Measurements from ENCODE around the gene ZDHHC14. TPM values are rescaled to one million over a fixed set of nuclear protein-coding genes. Genes with fewer than 3 reads are reported as not detected.
"Not testable (repeated sequence)": the region's sequence is repeated elsewhere in the genome, so short reads cannot be mapped to it uniquely, and the experiment has no call there.

ZDHHC14 gene
- total RNA-seq, 1 experiment from 2014 or later, result 3.2 TPM

DNA sequence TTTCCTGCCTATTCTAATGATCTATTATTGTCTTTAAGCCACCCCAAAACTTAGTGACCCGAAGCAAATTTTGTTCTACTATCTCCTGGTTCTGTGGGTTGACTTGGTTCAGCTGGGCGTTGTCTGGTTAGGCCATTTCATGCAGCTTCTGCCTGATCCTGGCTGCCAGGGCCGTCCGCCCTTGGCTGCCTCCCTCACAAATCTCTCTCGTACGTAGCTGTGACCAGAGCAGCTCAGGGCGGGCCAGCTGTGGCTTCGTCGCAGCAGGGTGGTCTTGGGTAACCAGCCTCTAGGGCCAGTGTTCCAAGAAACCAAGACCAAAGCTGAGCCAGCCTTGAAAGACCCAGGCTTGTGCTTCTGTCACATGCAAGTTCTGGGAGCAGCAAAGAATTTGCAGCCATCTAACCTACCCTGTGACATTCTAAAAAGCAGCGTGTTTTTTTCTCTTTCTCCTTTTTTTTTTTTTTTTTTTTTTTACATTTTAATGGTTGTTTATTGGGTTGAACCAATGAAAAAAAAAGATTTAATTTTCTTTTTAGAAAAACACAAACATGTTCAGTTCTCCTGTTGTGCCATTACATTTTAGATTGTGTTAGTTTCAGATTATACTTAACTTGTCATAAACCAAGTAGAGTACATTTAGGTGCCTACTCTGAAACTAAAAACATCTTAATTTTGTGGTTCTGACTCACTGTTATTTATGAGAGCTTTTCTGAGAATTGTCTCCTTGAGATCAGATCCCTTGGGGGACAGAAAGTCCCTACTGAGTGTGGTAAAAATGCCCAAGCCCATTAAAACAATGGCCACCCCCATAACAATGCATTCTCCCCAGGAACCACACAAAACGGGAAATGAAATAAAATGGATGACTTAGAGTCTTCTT lies 83.9 kb downstream of the ZDHHC14 start:
- peak; percentile 78 for DNase-seq (ENCODE audit: low spot score)
- Histone ChIP-seq H3K4me3 (ENCODE audit: low read depth, low read length, poor library complexity, severe bottlenecking) (no peak overlapping the region), H3K27ac (ENCODE audit: low read depth, low read length, poor library complexity, severe bottlenecking) (no peak overlapping the region), H3K9me3 (ENCODE audit: low read depth, low read length, poor library complexity, severe bottlenecking) (no peaks in the 10 kb centered on the region), H3K4me1 (ENCODE audit: insufficient read depth, low read length, poor library complexity, severe bottlenecking) (peaks cover 5% of the 10 kb centered on the region), H3K36me3 (ENCODE audit: insufficient read depth, low read length, poor library complexity, severe bottlenecking) (no peaks in the 10 kb centered on the region), H3K27me3 (replicated peaks; ENCODE audit: insufficient read depth, low read depth, low read length, poor library complexity) (no peaks in the 10 kb centered on the region)
- POLR2A ChIA-PET (ENCODE audit: low non-redundant PET), result no interaction called here
- CTCF ChIA-PET, result interaction anchor here (0.7 kb wide), 1 partner anchor 149 kb away, joined by 3 read pairs; no protein-coding TSS in a partner anchor
- intact Hi-C loops (cut with micrococcal nuclease; ENCODE audit: unreplicated experiment), result no loop called here
- no TSS peak for BruUV-seq (replicated peaks)
- TF ChIP-seq, protein P1, sequence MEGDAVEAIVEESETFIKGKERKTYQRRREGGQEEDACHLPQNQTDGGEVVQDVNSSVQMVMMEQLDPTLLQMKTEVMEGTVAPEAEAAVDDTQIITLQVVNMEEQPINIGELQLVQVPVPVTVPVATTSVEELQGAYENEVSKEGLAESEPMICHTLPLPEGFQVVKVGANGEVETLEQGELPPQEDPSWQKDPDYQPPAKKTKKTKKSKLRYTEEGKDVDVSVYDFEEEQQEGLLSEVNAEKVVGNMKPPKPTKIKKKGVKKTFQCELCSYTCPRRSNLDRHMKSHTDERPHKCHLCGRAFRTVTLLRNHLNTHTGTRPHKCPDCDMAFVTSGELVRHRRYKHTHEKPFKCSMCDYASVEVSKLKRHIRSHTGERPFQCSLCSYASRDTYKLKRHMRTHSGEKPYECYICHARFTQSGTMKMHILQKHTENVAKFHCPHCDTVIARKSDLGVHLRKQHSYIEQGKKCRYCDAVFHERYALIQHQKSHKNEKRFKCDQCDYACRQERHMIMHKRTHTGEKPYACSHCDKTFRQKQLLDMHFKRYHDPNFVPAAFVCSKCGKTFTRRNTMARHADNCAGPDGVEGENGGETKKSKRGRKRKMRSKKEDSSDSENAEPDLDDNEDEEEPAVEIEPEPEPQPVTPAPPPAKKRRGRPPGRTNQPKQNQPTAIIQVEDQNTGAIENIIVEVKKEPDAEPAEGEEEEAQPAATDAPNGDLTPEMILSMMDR (conservative IDR thresholded peaks at IDR 0.05; ENCODE audit: low read depth, low read length), result no peak
- TF ChIP-seq EZH2 (IDR thresholded peaks at IDR 0.05; ENCODE audit: borderline replicate concordance, low read depth, low read length, poor library complexity, severe bottlenecking), result no peak

DNA sequence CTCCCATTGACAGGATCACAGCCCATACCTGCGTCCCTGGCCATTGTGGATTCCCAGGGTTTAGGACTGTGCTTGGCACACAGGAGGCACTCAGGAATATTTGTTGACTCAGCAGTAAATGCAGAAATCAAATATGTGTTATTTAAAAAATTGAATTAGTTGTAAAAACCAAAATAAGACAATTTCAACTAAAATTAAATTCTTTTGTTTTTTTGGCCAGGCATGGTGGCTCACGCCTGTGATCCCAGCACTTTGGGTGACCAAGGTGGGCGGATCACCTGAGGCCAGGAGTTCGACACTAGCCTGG lies 85.3 kb downstream of the ZDHHC14 start:
- intact Hi-C loops (cut with micrococcal nuclease; ENCODE audit: unreplicated experiment), result no loop called here
- TF ChIP-seq, protein P1 (conservative IDR thresholded peaks at IDR 0.05; ENCODE audit: low read depth, low read length), result no peak
- no peak for TF ChIP-seq EZH2 (IDR thresholded peaks at IDR 0.05; ENCODE audit: borderline replicate concordance, low read depth, low read length, poor library complexity, severe bottlenecking)
- BruUV-seq (replicated peaks), result no TSS peak
- no peaks in the 10 kb centered on the region for H3K9me3 ChIP-seq (ENCODE audit: low read depth, low read length, poor library complexity, severe bottlenecking)
- H3K36me3 ChIP-seq (ENCODE audit: insufficient read depth, low read length, poor library complexity, severe bottlenecking), result no peaks in the 10 kb centered on the region
- ChIA-PET CTCF (no interaction called here), POLR2A (ENCODE audit: low non-redundant PET) (no interaction called here)
- no peaks in the 10 kb centered on the region for H3K27me3 ChIP-seq (replicated peaks; ENCODE audit: insufficient read depth, low read depth, low read length, poor library complexity)
- no peak for DNase-seq (ENCODE audit: low spot score)
- no peak overlapping the region for H3K27ac ChIP-seq (ENCODE audit: low read depth, low read length, poor library complexity, severe bottlenecking)
- no peak overlapping the region for H3K4me3 ChIP-seq (ENCODE audit: low read depth, low read length, poor library complexity, severe bottlenecking)
- peaks cover 1% of the 10 kb centered on the region for H3K4me1 ChIP-seq (ENCODE audit: insufficient read depth, low read length, poor library complexity, severe bottlenecking)

DNA sequence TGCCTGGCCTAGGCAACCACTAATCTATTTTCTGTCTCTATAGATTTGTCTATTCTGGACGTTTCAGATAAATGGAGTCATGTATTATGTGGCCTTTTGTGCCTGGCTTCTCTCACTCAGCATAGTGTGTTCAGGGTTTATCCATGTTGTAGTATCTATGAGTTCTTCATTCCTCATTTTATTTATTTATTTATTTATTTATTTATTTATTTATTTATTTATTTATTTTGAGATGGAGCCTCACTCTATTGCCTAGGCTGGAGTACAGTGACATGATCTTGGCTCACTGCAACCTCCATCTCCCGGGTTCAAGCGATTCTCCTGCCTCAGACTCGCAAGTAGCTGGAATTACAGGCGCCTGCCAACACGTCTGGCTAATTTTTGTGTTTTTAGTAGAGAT lies 86.3 kb downstream of the ZDHHC14 start:
- BruUV-seq (replicated peaks); CTCF ChIA-PET: not testable (repeated sequence)

DNA sequence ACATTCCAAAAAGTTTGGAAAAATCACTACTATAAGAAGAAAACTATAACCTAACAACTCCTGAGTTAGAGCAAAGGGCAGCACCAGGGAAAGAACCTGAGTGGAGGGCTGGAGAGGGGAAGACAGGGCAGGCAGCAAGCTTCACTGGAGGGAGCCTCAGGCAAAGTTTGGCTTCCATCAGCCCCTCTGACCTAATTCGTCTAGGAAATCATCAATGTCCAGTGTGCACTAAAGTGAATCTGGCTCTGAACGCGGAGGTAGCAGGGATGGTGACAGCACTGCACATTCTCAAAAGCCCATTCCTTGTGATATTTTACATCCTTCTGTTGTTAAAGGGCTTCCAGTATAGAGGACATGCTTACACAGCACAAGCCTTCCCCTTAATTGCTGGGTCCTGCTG lies 87.1 kb downstream of the ZDHHC14 start:
- CTCF ChIA-PET, result no interaction called here
- no TSS peak for BruUV-seq (replicated peaks)

More for the DNA sequence above, 86.3 kb downstream of the ZDHHC14 start:
- H3K36me3 ChIP-seq (ENCODE audit: insufficient read depth, low read length, poor library complexity, severe bottlenecking); intact Hi-C loops (cut with micrococcal nuclease; ENCODE audit: unreplicated experiment); DNase-seq (ENCODE audit: low spot score); H3K27me3 ChIP-seq (replicated peaks; ENCODE audit: insufficient read depth, low read depth, low read length, poor library complexity); POLR2A ChIA-PET (ENCODE audit: low non-redundant PET); H3K4me1 ChIP-seq (ENCODE audit: insufficient read depth, low read length, poor library complexity, severe bottlenecking); H3K9me3 ChIP-seq (ENCODE audit: low read depth, low read length, poor library complexity, severe bottlenecking); H3K4me3 ChIP-seq (ENCODE audit: low read depth, low read length, poor library complexity, severe bottlenecking); H3K27ac ChIP-seq (ENCODE audit: low read depth, low read length, poor library complexity, severe bottlenecking): not testable (repeated sequence)

More for the DNA sequence above, 87.1 kb downstream of the ZDHHC14 start:
- Histone ChIP-seq H3K4me1 (ENCODE audit: insufficient read depth, low read length, poor library complexity, severe bottlenecking) (no peaks in the 10 kb centered on the region), H3K27ac (ENCODE audit: low read depth, low read length, poor library complexity, severe bottlenecking) (no peak overlapping the region), H3K36me3 (ENCODE audit: insufficient read depth, low read length, poor library complexity, severe bottlenecking) (no peaks in the 10 kb centered on the region), H3K27me3 (replicated peaks; ENCODE audit: insufficient read depth, low read depth, low read length, poor library complexity) (no peaks in the 10 kb centered on the region), H3K4me3 (ENCODE audit: low read depth, low read length, poor library complexity, severe bottlenecking) (no peak overlapping the region), H3K9me3 (ENCODE audit: low read depth, low read length, poor library complexity, severe bottlenecking) (no peaks in the 10 kb centered on the region)
- intact Hi-C loops (cut with micrococcal nuclease; ENCODE audit: unreplicated experiment), result no loop called here
- POLR2A ChIA-PET (ENCODE audit: low non-redundant PET), result no interaction called here
- TF ChIP-seq, protein P1 (conservative IDR thresholded peaks at IDR 0.05; ENCODE audit: low read depth, low read length), result no peak
- TF ChIP-seq EZH2 (IDR thresholded peaks at IDR 0.05; ENCODE audit: borderline replicate concordance, low read depth, low read length, poor library complexity, severe bottlenecking), result no peak
- DNase-seq (ENCODE audit: low spot score), result no peak

All from A673 (cell line).